ENCODE measurements around the gene OVOL3.
A peak's percentile ranks its signal among the peaks of the same experiment; 100 is the strongest.
"Not testable (repeated sequence)": the region's sequence is repeated elsewhere in the genome, so short reads cannot be mapped to it uniquely, and the experiment has no call there.

Gene OVOL3

GRCh38 chr19:36101550-36102327 is 9.2 kb upstream of the OVOL3 start:
- DNase-seq: no peak

GRCh38 chr19:36103040-36103626 is 7.8 kb upstream of the OVOL3 start:
- DNase-seq: no peak

- DNase-seq: no peak
These were observed 6.9 kb upstream of the OVOL3 start for GRCh38 chr19:36103842-36104552.

GRCh38 chr19:36106441-36106840 is 4.5 kb upstream of the OVOL3 start:
- no peak for DNase-seq

GRCh38 chr19:36106991-36107390 is 4.0 kb upstream of the OVOL3 start:
- no peak for DNase-seq

- no peak for DNase-seq
These were observed 2.3 kb upstream of the OVOL3 start for GRCh38 chr19:36108684-36109083.

GRCh38 chr19:36111200-36111539 is 227 bp downstream of the OVOL3 start:
- no peak for DNase-seq

- no peak for DNase-seq
These were observed 1.7 kb downstream of the OVOL3 start for GRCh38 chr19:36112678-36113077.

GRCh38 chr19:36113425-36113824 is 2.5 kb downstream of the OVOL3 start:
- no peak for DNase-seq

- DNase-seq: peak; percentile 60
These were observed 3.2 kb downstream of the OVOL3 start for GRCh38 chr19:36113894-36114720.

GRCh38 chr19:36114721-36115452 is 3.9 kb downstream of the OVOL3 start, which contains the start of gene POLR2I:
TSS of gene POLR2I (minus strand) at chr19:36114875. CDS start at chr19:36114856, 19 bp downstream.
- DNase-seq: peak; percentile 99

GRCh38 chr19:36115453-36116343 is 4.8 kb downstream of the OVOL3 start, which contains the start of gene TBCB:
TSS of gene TBCB (plus strand) at chr19:36115468. CDS start at chr19:36115561, 93 bp downstream.
- no peak for DNase-seq

- no peak for DNase-seq
These were observed 5.3 kb downstream of the OVOL3 start for GRCh38 chr19:36116344-36116637.

GRCh38 chr19:36120092-36120983 is 9.4 kb downstream of the OVOL3 start:
- DNase-seq: no peak

GRCh38 chr19:36120984-36121358 is 10.0 kb downstream of the OVOL3 start:
- no peak for DNase-seq

GRCh38 chr19:36121486-36122124 is 10.7 kb downstream of the OVOL3 start:
- DNase-seq: no peak

- no peak for DNase-seq
These were observed 14.6 kb downstream of the OVOL3 start for GRCh38 chr19:36125557-36125956.

- no peak for DNase-seq
These were observed 17.4 kb downstream of the OVOL3 start for GRCh38 chr19:36128392-36128736.

- DNase-seq: not testable (repeated sequence)
These were observed 20.3 kb downstream of the OVOL3 start for GRCh38 chr19:36131221-36131620.

GRCh38 chr19:36134867-36135266 is 23.9 kb downstream of the OVOL3 start:
- not testable (repeated sequence) for DNase-seq

Measured in NCI-H2029 (cell line).